Measurements from ENCODE around the gene LSM4.

The LSM4 gene

GRCh38 chr19:18293642-18294466 lies 29.0 kb downstream of the LSM4 start (continued):
- TF ChIP-seq PRDM10 (tag by site-specific recombination; IDR thresholded peaks at IDR 0.05), result peak; percentile 36
- no peak for TF ChIP-seq ZFP41 (tag by site-specific recombination; IDR thresholded peaks at IDR 0.05; ENCODE audit: borderline replicate concordance)
- no peak for TF ChIP-seq ZNF266 (tag by site-specific recombination; IDR thresholded peaks at IDR 0.05; ENCODE audit: low read depth)
- no peak for TF ChIP-seq ZNF704 (tag by site-specific recombination; IDR thresholded peaks at IDR 0.05)
- TF ChIP-seq SP2 (tag by site-specific recombination; IDR thresholded peaks at IDR 0.05), result no peak
- no peak for TF ChIP-seq SP3 (tag by site-specific recombination; IDR thresholded peaks at IDR 0.05)
- TF ChIP-seq MZF1 (tag by site-specific recombination; IDR thresholded peaks at IDR 0.05; ENCODE audit: borderline replicate concordance), result no peak
- TF ChIP-seq KLF1 (tag by site-specific recombination; IDR thresholded peaks at IDR 0.05), result no peak
- TF ChIP-seq ZNF544 (tag by site-specific recombination; IDR thresholded peaks at IDR 0.05), result no peak
- TF ChIP-seq ZNF549 (tag by site-specific recombination; IDR thresholded peaks at IDR 0.05), result no peak
- 0 out of 2 replicates have a peak, but pooled peaks have one; percentile 32 for TF ChIP-seq GLIS2 (tag by site-specific recombination; IDR thresholded peaks at IDR 0.05)
- TF ChIP-seq ZBTB48 (tag by site-specific recombination; IDR thresholded peaks at IDR 0.05), result no peak
- no peak for TF ChIP-seq ATF2 (tag by site-specific recombination; IDR thresholded peaks at IDR 0.05; ENCODE audit: low read depth)
- TF ChIP-seq ZNF843 (tag by site-specific recombination; IDR thresholded peaks at IDR 0.05), result no peak
- TF ChIP-seq ZIC2 (tag by site-specific recombination; IDR thresholded peaks at IDR 0.05), result peak; percentile 94
- no peak for TF ChIP-seq ZNF132 (tag by site-specific recombination; IDR thresholded peaks at IDR 0.05; ENCODE audit: borderline replicate concordance)
- TF ChIP-seq ZNF24 (tag by site-specific recombination; IDR thresholded peaks at IDR 0.05), result no peak

- CTCF ChIA-PET, result interaction anchor here (0.6 to 2.8 kb wide), 8 partner anchors 9 to 96 kb away, joined by 3 to 22 read pairs (median 6); partner anchors contain the start of gene JUND
- POLR2A ChIA-PET, result interaction anchor here (0.6 to 3.6 kb wide), 12 partner anchors 9 to 904 kb away, joined by 3 to 184 read pairs (median 6); partner anchors contain the start of genes JUND and LSM4
- H3K27ac ChIP-seq (ENCODE audit: extremely low read depth, low read depth, low read length), result peak overlapping the region; percentile 58; the same call in 1 of the 2 replicates
- H3K36me3 ChIP-seq (ENCODE audit: control insufficient read depth in 2 of 2, insufficient read depth in 1 of 2, low read length in 2 of 2), result no peaks in the 10 kb centered on the region
- peaks cover 2% of the 10 kb centered on the region; the same call in 1 of the 2 replicates for H3K4me1 ChIP-seq (ENCODE audit: control insufficient read depth, insufficient read depth, low read length)
- H3K4me3 ChIP-seq (ENCODE audit: low read depth, low read length), result peak overlapping the region; percentile 49
- no peaks in the 10 kb centered on the region for H3K9me3 ChIP-seq (ENCODE audit: control insufficient read depth, insufficient read depth, low read depth, low read length)
- TF ChIP-seq ZNF138 (tag by site-specific recombination; IDR thresholded peaks at IDR 0.05; ENCODE audit: borderline replicate concordance) (no peak), ZNF2 (tag by site-specific recombination; IDR thresholded peaks at IDR 0.05) (no peak), ZNF211 (tag by site-specific recombination; IDR thresholded peaks at IDR 0.05; ENCODE audit: low read depth) (no peak), ZNF449 (tag by site-specific recombination; IDR thresholded peaks at IDR 0.05) (peak; percentile 40; the same call in 1 of the 2 replicates), ZFP69B (tag by site-specific recombination; IDR thresholded peaks at IDR 0.05) (no peak), ZNF777 (tag by site-specific recombination; IDR thresholded peaks at IDR 0.05; ENCODE audit: borderline replicate concordance) (no peak)
- TF ChIP-seq, protein P1, sequence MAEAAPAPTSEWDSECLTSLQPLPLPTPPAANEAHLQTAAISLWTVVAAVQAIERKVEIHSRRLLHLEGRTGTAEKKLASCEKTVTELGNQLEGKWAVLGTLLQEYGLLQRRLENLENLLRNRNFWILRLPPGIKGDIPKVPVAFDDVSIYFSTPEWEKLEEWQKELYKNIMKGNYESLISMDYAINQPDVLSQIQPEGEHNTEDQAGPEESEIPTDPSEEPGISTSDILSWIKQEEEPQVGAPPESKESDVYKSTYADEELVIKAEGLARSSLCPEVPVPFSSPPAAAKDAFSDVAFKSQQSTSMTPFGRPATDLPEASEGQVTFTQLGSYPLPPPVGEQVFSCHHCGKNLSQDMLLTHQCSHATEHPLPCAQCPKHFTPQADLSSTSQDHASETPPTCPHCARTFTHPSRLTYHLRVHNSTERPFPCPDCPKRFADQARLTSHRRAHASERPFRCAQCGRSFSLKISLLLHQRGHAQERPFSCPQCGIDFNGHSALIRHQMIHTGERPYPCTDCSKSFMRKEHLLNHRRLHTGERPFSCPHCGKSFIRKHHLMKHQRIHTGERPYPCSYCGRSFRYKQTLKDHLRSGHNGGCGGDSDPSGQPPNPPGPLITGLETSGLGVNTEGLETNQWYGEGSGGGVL (tag by site-specific recombination; IDR thresholded peaks at IDR 0.05), result peak; percentile 96
Measured at GRCh38 chr19:18292810-18293641, 29.9 kb downstream of the LSM4 start.
